Ovary (tissue), 3 donors: Measurements from ENCODE around the gene SPATC1L.

Source experiments
- CTCF ChIP-seq, 3 donors: fragments of 450-650 bp in 2 of 3; fragments of 200-600 bp in 1 of 3; IDR thresholded peaks; one replicate each; pipeline versions ENCODE4 v1.5.1 to v1.8.0; 2016 to 2022; ENCODE audit warnings: antibody characterized with exemption in 3 of 3, mild to moderate bottlenecking in 1 of 3
- EP300 ChIP-seq: sonication (generic); formaldehyde crosslinking; IDR thresholded peaks from one replicate; pipeline ENCODE4 v1.6.1; 2017; ENCODE audit warnings: antibody characterized with exemption
- POLR2A ChIP-seq: fragments of 450-650 bp; IDR thresholded peaks from one replicate; pipeline ENCODE4 v1.6.1; 2017; ENCODE audit warnings: antibody characterized with exemption, mild to moderate bottlenecking, moderate library complexity
- donor health status: DM: no; HTN: no; CAD: no.

GRCh38 chr21:46205766-46206162, 21.5 kb upstream of the SPATC1L start:
- no peak for TF ChIP-seq POLR2A
- TF ChIP-seq EP300, result no peak
- no peak for TF ChIP-seq CTCF (IDR thresholded peaks at IDR 0.05)
